NOMO-1 (cell line): ENCODE results near the gene TMEM233.

Experiments
- DNase-seq, 2 experiments: peaks; one replicate each; lab custom pipeline; 2025; ENCODE audit not compliant: unreplicated experiment in 2 of 2; lab: John Stamatoyannopoulos, UW

Gene TMEM233

GRCh38 chr12:119679081-119679480, 85.5 kb downstream of the TMEM233 start:
- DNase-seq, result no peak

DNA sequence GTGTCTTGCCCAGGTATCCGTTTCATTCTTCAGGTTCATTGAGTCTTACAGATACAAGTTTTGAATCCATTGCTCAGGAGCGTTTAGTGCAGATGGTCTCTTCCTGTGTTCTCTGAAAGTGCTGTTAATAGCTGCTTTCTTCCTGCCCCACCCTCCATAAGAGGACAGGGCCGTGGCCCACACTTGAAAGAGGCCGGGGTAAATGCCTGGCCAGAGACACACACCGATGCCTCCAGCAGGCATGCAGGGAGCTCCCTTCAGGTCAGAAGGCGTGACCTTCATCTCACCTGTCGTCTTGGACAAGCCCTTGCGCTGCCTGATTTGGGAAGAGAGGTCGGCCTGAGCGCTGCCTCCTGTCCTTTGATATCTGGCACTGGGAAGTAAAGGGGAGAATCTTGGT, 85.9 kb downstream of the TMEM233 start:
- DNase-seq, result no peak

- no peak for DNase-seq
Observed at GRCh38 chr12:119681111-119681510, 87.5 kb downstream of the TMEM233 start.

DNA sequence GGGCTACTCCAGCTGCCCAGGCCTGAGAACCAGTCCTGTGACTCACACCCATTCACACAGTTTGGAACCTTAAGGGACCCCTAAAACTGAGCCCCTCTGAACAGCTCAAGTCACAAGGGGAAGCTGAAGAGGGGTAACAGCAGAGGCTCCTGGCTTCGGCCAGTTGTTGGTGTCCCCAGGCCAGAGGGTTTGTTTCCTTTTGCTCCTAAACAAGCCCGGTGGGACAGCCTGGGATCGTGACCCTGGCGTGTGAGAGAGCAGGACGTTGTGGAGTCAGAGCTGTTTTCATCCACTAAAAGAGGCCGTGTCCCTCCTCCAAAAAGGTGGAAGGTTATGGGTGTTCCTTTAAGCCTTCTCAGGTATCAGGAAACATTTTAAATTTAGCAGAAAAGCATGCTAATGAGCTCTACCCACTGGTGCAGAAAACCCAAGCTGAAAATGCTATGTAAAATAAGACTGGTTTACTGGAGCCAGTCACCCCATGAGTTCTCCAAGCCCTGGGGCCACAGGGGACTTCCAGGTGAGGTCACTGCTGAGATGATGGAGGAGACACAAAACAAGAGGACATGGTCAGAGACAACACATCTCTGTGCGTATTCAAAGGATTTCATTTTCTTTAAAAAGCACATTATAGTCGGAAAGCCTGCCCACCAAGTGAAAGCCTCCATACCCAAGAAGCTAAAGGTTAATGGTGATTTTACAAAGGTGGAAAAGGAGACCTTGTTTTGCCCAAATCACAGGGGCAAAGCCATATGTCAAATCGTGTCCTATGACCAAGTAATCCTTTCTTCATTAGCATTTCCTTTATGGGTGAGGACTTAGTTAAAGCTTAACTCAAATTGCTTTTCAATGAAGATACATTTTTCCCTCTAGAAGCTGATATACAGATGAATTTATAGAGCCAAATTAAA, 88.4 kb downstream of the TMEM233 start:
- DNase-seq, result no peak

GRCh38 chr12:119682639-119683252, 89.2 kb downstream of the TMEM233 start:
- peak; percentile 57 to 87 for DNase-seq

DNA sequence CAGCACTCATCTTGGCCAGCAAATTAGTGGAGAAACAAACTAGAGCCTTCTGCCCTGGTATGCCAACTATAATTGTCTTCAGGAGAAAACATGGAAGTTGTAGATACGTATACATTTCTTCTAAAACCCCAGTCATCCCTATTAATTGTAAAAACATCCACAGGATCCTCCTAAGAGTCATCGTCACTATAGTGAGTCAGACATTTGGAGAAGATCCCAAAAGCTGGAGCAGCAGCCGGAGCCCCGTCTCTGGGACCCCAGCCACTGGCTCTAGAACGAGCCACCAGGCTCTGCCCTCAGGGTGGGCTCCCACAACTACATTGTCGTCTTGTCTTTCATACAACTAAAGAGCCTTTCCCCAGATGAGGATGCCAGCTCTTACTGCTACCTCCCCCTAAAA, 89.8 kb downstream of the TMEM233 start:
- DNase-seq, result no peak

DNA sequence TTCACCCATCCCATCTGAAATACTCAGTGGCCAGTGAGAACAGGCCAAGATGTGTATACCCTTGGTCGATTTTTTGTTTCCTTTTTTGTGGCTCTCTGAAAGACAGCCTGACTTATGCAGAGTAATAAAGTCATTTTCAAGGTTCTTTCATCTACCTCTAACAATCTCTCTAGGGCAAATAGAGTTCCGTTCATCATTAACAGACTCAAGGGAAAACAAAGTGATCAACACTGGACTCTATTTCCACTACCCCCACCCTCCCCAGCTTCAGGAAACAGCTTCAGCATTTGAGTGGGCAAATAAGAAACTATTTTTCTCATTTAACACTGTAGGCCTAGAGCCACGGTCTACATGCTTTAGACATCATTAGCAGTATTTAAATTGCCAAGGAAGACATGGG, 90.2 kb downstream of the TMEM233 start:
- DNase-seq, result no peak

DNA sequence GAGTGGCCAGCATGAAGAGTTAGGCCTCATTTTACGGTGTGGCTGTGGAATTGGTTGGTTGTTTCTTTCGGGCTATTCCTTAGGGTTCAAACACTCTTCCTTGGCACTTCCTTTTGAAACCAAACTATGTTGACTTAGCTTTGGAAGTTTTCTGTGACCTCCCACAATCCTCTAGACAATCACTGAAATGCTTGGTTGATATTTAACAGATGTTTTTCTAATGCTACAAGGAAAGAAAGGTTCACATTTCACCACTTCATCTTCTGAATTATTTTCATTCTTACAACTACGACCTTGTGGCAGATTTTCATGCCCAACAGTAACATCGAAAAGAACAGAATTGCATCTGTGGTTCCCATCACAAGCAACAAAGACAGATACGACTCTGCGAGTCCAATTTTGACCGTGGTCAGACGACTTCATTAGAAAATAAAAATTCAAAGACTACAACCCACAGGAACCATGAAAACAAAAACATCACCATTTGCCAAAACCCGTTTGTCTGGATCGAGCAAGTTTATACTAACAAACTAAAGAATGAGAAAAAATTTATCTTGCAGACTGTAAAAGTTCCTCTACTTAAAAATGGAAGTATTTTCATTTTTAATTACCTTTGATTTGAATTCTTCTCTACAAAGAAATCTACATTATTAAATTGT, 91.3 kb downstream of the TMEM233 start:
- DNase-seq, result no peak

DNA sequence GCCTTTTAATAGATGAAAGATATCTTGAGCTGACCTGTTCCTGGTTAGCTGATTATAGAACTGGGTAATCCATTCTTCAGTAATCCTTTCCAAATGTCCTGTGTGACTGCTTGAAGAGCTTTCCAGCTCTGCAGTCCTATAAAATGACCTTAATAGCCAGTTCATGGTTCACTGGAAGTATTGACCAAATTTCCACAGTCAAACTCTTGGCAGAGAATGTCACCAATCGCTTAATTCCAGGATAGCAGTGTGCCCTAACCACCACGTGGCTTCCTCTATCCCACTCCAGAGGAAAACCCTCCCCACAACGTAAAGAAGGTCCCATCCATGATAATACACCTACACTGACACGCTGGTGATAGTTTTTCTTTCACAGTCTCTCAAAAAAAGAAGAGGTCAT, 91.8 kb downstream of the TMEM233 start:
- no peak for DNase-seq

DNA sequence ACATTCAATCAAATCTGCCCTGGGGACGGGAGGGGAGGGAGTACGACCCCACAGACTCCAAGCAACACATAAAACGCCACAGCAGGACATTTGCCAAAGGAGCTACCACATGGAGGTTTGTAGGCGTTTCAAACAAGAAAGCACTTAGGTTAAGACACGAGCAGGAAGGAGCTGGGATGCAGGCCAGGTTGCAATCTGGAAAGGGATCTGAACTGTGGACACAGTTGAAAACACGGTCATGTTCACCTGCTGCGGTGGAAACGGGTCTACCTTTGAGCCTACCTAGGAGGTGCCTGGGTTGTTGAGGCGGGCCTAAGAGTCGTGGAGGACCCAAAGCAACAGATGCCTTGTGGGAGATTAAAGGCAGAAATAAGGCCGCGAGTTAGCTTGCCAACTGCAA, 92.8 kb downstream of the TMEM233 start:
- DNase-seq, result no peak

DNA sequence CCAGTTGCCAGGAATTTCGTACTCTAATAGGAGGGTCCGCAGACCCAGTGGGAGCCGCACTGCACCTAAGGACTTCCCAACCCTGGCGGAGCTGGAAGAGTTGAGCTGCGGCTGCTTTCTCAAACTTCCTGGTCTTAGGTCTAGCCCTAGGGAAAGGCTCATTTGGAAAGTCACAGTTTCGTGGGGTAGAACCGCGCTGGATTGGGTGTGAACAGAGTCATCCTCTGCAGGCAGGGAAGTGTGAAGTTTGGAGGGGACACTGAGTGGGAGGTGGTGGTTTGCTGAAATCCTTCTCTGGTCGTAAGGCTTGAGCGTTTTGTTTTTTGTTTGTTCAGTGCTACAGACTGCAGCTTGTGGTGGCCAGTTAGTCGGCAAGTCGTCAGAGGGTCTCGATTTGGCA, 93.2 kb downstream of the TMEM233 start:
- no peak for DNase-seq

DNA sequence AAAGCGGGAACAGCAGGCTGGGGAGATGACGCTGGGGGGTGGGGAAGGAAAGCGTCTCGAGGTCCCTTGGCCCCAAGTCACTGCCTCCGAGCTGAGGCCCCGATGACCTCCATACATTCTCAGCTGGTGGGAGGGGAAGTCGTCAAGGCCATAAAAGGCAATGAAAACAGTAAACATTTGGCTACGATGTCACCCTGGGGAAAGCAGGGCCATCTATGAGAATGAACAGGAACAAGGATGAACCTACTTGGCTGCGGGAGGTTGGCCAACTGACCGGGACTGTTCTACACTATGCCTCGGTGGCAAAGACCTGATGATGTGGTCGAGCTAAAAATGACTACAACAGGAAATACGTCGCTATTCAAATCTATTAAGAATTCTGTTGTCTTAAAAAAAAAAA, 93.8 kb downstream of the TMEM233 start:
- DNase-seq, result no peak

DNA sequence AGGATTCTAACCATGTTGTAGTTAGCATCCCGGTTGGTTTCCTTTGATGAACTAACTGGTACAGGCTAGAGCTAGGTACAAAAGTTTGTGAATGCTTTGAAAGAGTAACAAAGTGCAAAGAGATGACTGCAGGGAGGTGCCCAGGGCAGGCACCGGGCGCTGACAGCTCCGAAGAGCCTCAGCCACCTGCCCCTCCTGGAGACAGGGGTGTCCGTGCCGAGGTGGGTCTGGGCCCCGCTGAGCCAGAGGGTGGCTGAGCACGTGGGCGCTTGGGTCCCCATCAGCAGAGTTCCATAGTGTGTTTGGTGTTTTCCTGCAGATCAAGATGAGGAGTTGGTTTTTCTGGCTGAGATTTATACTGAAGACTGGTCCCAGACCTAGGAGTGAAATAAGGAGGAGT, 94.3 kb downstream of the TMEM233 start:
- DNase-seq, result no peak

GRCh38 chr12:119689935-119690500, 96.4 kb downstream of the TMEM233 start:
- no peak for DNase-seq

GRCh38 chr12:119691202-119691810, 97.7 kb downstream of the TMEM233 start:
- no peak for DNase-seq

DNA sequence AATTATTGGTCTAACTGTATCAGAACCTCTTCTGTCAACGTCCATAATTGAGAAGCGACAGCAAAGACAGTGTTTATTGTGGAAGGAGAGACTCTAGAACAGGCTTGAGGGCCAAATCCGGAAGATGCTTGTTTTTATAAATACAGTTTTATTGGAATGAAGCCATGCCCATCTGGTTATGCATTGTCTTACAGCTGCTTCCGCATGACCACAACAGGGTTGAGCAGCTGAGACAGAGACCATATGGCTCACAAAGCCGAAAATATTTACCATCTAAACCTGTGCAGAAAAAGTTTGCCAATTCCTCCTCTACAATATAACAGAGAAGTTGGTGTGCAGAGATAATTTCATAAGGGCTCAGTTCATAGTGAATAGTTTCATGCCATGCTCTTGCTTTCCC, 98.8 kb downstream of the TMEM233 start:
- no peak for DNase-seq
